DND-41 (cell line): ENCODE data around the gene PSMC3IP.

Experiments
- ATAC-seq: fragments of 200-7000 bp; cut with Tn5 transposase; 3 replicates; pipeline ENCODE4 v1.9.1; 2021; ENCODE audit warnings: low read depth; ENCODE audit not compliant: insufficient read depth
- DNase-seq: peaks from one replicate; pipeline ENCODE4 v3.0.0-alpha.2; 2020
- H2AFZ ChIP-seq: 2 replicates; pipeline ENCODE4 v1.6.0; 2012; ENCODE audit warnings: low read depth, low read length
- H3K27ac ChIP-seq: 2 replicates; pipeline ENCODE4 v1.5.1; 2012; ENCODE audit warnings: low read length, inconsistent platforms
- H3K27me3 ChIP-seq: fragments of 200-600 bp; sonication (generic); 2 replicates; pipeline ENCODE4 v1.6.0; 2012; ENCODE audit warnings: low read length, mild to moderate bottlenecking, inconsistent platforms; ENCODE audit not compliant: insufficient read depth, poor library complexity
- H3K36me3 ChIP-seq: 2 replicates; pipeline ENCODE4 v1.5.1; 2012; ENCODE audit warnings: low read length, inconsistent platforms; ENCODE audit not compliant: insufficient read depth
- H3K4me1 ChIP-seq: 2 replicates; pipeline ENCODE4 v1.5.1; 2012; ENCODE audit warnings: mild to moderate bottlenecking, low read length; ENCODE audit not compliant: insufficient read depth
- H3K4me2 ChIP-seq: 2 replicates; pipeline ENCODE4 v1.6.0; 2012; ENCODE audit warnings: mild to moderate bottlenecking, moderate library complexity, low read length, inconsistent platforms; ENCODE audit not compliant: insufficient read depth
- H3K4me3 ChIP-seq, 2 experiments: fragments of 200-600 bp in 1 of 2; shearing (Covaris generic) in 1 of 2; 2 replicates each; pipeline ENCODE4 v1.5.1; 2012 to 2016; ENCODE audit warnings: inconsistent platforms in 2 of 2, low read length in 2 of 2, mild to moderate bottlenecking in 2 of 2, low read depth in 1 of 2, moderate library complexity in 1 of 2
- H3K79me2 ChIP-seq: 2 replicates; pipeline ENCODE4 v1.6.0; 2012; ENCODE audit warnings: low read length, inconsistent platforms; ENCODE audit not compliant: insufficient read depth
- H3K9ac ChIP-seq: 2 replicates; pipeline ENCODE4 v1.6.0; 2012; ENCODE audit warnings: low read depth, mild to moderate bottlenecking, inconsistent platforms, low read length, moderate library complexity
- H3K9me3 ChIP-seq: 2 replicates; pipeline ENCODE4 v1.5.1; 2012; ENCODE audit warnings: low read length, moderate library complexity, mild to moderate bottlenecking, inconsistent platforms; ENCODE audit not compliant: insufficient read depth, severe bottlenecking
- H4K20me1 ChIP-seq: 2 replicates; pipeline ENCODE4 v1.6.0; 2012; ENCODE audit warnings: low read length; ENCODE audit not compliant: insufficient read depth
- EZH2 ChIP-seq: IDR thresholded peaks from 3 replicates; pipeline ENCODE4 v1.6.1; 2012; ENCODE audit warnings: borderline replicate concordance, low read depth, mild to moderate bottlenecking, moderate library complexity, low read length, inconsistent platforms; ENCODE audit not compliant: severe bottlenecking
- TF ChIP-seq, protein P1 (sequence below): IDR thresholded peaks from 2 replicates; pipeline ENCODE4 v1.5.1; 2012; ENCODE audit warnings: borderline replicate concordance, low read length, moderate library complexity, mild to moderate bottlenecking; ENCODE audit not compliant: poor library complexity, severe bottlenecking; ENCODE audit errors: extremely low read depth

Gene PSMC3IP

DNA sequence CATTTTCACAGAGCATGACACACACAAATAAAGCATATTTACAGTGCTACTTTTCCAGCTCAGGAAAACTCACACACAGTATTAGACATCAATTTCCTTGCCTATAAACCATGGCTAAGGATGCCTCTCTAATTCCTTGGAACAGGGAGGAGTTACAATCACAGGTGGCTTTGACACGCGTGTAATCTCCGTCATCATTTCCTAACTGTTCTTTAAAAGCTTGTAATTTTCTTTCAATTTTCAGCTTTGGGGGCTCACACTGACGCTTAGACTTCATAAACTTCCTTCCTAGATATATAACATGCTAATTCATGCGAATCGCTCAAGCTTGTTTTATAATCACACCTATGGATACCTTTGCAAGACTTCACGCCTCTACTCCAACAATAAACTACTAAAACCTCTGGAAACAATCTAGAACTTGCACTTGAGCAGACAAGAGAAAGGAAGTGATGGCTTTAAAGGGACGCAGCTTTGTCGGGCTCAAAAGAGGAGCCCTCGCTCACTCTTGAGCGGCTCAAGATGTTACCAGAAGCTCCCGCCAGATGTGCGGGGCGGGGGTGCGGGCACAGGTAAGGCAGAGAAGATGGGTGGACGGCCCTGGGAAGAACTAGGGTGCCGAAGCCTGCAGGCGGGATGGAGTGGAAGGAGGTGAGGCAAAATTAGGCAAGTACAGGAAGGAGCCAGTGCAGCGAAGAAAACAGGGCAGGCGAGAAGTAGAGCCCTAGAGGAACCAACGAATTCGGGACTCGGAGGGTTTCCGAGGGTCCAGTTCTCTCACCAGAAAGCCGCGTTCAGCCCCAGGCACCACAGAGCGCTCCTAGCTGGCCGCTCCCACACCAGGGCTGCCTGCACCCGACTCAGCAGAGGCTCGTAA lies 31.0 kb upstream of the PSMC3IP start:
- H2AFZ ChIP-seq: peak overlapping the region; percentile 79
- DNase-seq (peak; percentile 31), ATAC-seq (peak; percentile 58)
- H3K36me3 ChIP-seq: peaks cover 33% of the 10 kb centered on the region
- H3K4me2 ChIP-seq: peak overlapping the region; percentile 71
- H3K27ac ChIP-seq: peak overlapping the region; percentile 87
- peaks cover 13% of the 10 kb centered on the region for H4K20me1 ChIP-seq
- H3K9me3 ChIP-seq: no peaks in the 10 kb centered on the region
- H3K79me2 ChIP-seq: peaks cover 66% of the 10 kb centered on the region
- TF ChIP-seq EZH2: no peak
- TF ChIP-seq, protein P1, sequence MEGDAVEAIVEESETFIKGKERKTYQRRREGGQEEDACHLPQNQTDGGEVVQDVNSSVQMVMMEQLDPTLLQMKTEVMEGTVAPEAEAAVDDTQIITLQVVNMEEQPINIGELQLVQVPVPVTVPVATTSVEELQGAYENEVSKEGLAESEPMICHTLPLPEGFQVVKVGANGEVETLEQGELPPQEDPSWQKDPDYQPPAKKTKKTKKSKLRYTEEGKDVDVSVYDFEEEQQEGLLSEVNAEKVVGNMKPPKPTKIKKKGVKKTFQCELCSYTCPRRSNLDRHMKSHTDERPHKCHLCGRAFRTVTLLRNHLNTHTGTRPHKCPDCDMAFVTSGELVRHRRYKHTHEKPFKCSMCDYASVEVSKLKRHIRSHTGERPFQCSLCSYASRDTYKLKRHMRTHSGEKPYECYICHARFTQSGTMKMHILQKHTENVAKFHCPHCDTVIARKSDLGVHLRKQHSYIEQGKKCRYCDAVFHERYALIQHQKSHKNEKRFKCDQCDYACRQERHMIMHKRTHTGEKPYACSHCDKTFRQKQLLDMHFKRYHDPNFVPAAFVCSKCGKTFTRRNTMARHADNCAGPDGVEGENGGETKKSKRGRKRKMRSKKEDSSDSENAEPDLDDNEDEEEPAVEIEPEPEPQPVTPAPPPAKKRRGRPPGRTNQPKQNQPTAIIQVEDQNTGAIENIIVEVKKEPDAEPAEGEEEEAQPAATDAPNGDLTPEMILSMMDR: no peak
- peaks cover 35% of the 10 kb centered on the region for H3K4me1 ChIP-seq
- peak overlapping the region; percentile 75 to 89 for H3K4me3 ChIP-seq
- H3K27me3 ChIP-seq: no peaks in the 10 kb centered on the region
- peak overlapping the region; percentile 76 for H3K9ac ChIP-seq

DNA sequence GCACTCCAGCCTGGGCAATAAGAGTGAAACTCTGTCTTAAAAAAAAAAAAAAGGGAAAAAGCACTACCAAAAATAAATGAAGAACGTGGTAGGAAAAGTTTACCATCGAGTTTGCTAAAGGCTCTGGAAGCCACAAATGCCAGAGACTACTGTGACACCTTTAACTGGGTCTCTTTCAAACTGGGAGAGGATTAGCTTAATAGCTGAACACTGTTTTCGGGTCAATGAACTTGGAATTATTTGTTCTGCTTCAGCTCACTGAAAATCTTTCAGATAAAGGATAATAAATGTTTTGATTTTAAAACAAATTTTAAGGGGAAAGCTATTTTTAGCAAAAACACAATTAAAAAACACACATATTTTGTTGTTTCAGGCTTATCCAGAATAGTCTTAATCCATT lies 30.2 kb upstream of the PSMC3IP start:
- peaks cover 33% of the 10 kb centered on the region for H3K36me3 ChIP-seq
- no peaks in the 10 kb centered on the region for H3K27me3 ChIP-seq
- DNase-seq: no peak
- no peaks in the 10 kb centered on the region for H3K9me3 ChIP-seq
- peak overlapping the region; percentile 75 to 89; a peak in 3 of 4 replicates for H3K4me3 ChIP-seq
- peak overlapping the region; percentile 76 for H3K9ac ChIP-seq
- H3K79me2 ChIP-seq: peaks cover 74% of the 10 kb centered on the region
- no peak for ATAC-seq
- H2AFZ ChIP-seq: no peak overlapping the region
- peak overlapping the region; percentile 71 for H3K4me2 ChIP-seq
- TF ChIP-seq, protein P1: no peak
- TF ChIP-seq EZH2: no peak
- H4K20me1 ChIP-seq: peaks cover 18% of the 10 kb centered on the region
- H3K27ac ChIP-seq: peak overlapping the region; percentile 87; the same call in 1 of the 2 replicates
- peaks cover 35% of the 10 kb centered on the region for H3K4me1 ChIP-seq

DNA sequence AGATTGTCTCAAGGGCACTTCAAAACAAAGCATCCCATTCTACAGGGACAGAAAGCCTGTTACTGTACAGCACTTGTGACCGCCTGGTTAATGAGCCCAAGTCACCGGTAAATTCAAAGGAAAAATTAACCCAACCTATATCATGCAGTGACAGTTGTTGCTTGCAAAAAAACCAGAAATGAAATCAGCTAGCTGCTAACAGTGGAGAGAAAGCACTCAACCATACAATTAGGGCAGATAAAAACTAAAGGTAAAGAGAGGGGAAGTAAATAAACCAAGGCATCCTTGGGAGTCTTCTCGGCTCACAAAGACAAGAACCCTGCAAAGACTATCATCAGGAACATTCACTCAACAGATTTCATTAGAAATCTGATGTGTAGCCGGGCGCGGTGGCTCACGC lies 25.8 kb upstream of the PSMC3IP start:
- peaks cover 33% of the 10 kb centered on the region for H4K20me1 ChIP-seq
- no peak for ATAC-seq
- H3K9me3 ChIP-seq: no peaks in the 10 kb centered on the region
- H3K36me3 ChIP-seq: peaks cover 25% of the 10 kb centered on the region
- no peak overlapping the region for H3K4me2 ChIP-seq
- no peak overlapping the region for H3K9ac ChIP-seq
- peaks cover 25% of the 10 kb centered on the region for H3K4me1 ChIP-seq
- DNase-seq: no peak
- H3K27ac ChIP-seq: no peak overlapping the region
- peaks cover 96% of the 10 kb centered on the region for H3K79me2 ChIP-seq
- no peaks in the 10 kb centered on the region for H3K27me3 ChIP-seq
- H3K4me3 ChIP-seq: no peak overlapping the region
- no peak for TF ChIP-seq EZH2
- TF ChIP-seq, protein P1: no peak
- no peak overlapping the region for H2AFZ ChIP-seq
